NCI-H128 (cell line): Measurements from ENCODE around the gene EHD1.

ENCODE experiments used
- DNase-seq: peaks from one replicate; lab custom pipeline; 2025; ENCODE audit not compliant: unreplicated experiment; lab: John Stamatoyannopoulos, UW

EHD1 gene

DNA sequence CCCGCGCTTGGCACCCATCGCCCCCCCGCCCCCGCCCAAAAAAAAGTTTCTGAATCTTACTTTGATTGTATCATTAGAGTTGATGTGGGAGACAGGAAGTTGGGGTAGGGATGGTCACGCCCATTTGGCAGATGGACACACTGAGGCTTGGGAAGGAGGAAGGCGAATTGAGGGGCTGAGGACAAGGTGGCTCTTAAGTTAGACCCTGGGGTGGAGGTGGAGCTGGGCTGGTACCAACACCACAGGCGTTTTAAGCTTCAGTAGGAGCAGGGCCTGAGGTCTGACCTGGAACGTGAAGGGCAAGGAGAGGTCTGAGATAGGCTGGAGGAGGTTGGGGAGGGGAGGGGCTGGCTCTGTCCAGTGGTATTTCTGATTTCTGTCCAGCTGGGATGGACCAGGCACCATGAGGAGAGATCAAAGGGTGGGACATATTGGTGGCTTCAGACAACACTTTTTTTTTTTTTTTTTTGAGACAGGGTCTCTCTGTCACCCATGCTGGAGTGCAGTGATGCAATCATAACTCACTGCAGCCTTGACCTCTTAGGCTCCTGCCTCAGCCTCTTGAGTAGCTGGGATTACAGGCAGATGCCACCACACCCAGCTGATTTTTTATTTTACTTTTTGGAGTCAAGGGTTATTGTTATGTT, 33.2 kb downstream of the EHD1 start:
- DNase-seq, result no peak

DNA sequence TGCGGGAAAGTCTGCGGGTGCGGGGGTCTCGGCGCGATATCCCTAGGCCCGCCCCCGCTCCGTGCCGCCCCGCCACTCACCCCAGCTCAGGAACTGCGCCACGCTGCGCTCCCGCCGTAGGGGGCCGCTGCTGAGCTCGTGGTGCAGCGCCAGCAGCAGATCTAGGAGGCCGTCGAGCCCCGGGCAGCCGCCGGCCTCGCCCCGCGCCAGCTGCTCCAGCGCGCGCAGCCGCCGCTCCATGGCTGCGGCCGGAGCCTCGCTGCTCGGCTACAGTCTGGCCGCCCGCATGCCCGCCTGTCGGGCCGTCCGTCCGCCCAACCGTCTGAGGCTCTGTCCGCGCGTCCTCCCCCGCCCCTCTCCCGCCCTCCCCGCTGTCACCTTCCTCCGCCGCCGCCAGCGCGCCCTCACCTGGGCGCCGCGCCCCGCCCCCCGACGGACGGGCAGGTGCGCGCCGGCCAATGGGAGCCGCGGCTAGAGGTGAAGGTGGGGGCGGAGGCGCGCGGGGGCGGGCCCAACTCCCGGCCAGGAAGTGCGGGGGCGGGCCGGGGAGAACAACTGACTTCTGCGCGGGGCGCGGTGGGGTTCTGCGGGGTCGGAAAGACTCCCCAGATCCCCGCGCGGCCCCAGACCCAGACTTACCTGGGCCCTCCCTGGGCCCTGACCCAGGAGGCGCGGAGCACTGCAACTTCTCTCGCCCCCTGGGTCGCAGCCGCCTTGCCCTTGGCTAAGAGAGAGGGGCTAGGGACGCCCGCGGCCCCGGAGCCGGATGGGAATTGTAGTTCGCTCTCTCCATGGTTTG, 33.9 kb downstream of the EHD1 start, which contains the start of gene CDC42BPG:
Gene CDC42BPG, minus strand, starts transcription at position 324 of the 799 bp plus-strand sequence. Its CDS starts 84 bp downstream, at position 240.
- DNase-seq, result peak; percentile 63

DNA sequence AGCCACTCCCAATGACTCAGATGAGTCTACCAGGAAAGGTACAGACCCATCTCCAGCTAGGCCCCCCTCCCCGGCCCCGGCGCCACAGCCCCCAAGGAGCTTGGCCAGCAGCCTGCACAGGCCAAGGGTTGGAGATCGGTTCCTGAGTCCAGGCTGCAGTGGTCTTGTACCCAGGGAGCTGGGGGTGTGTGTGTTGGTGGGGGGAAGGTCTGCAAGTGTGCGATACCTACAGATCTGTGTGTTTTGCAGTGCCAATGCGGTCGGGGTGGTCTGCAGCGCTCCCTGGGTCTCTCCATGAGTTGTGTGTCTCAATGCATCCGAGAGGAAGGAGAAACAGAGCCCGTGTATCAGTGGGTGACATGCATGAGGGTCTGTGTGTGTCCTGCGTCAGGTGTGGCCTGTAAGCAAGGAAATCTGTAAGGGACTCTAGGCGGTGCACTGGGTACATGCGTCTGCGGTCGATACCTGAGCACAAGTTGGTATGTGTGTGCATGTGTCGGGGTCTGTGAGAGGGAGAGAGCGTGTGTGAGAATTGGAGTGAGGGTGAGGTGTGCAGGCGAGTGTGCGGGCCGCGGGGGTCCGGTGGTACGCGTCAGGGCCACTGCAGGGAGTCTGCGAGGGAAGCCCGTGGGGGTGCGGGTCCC, 34.6 kb downstream of the EHD1 start:
- DNase-seq, result no peak

DNA sequence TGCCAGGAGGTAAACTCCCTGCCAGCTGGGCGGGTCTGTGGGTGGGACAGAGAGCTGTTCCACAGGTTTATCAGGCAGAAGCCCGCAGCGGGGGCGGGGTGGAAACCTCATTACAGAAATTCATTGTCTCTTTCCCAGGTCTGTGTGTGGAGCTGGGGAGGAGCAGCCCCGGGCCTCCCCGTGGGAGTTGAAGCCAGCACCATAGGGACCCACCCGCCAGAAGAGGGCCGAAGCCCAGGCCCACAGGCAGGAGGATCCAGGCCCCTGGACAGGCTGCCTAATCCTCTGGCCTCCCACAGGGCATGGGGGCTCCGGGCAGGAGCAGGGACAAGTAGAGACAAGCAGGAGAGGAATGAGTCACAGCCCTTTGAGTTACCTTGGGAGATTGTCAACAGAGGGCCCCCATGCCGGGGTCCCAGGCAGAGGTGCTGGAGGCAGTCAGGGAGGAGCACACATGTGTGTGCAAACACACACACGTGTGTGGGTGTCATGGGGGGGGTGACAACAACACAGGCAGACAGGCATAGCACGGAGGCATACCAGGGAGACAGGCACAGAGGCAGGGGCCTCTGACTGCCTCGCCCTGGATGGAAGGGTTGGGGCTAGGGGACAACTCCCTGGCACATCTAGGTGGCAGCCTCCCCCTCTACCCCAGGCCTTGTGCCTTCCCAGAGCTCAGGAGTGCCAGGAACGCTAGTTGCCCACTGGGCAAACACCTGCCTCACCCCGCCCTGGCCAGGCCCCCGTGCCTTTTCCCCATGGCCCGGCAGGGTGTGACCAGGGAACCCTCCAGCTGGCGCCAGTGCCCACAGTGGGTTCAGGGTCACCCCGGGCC, 35.4 kb downstream of the EHD1 start:
- DNase-seq, result no peak

DNA sequence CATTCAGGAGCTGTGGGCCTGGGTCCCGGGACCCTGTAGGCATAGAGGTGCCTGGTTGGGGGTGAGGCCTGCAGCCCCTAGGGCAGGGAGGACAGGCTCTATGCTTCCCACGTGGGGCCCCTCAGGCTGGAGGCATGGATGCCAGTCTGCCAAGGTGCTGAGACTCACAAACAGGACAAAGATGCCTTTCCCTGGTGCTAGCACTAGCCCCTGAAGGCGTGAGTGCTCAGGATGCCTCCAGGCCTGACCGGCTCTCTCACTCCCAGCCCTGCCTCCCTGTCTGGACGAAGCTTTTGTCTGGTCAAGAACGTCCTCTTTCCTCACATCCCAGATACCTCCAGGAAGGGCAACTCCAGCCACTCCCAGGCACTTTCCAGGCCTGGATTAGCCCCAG, 36.1 kb downstream of the EHD1 start:
- no peak for DNase-seq

DNA sequence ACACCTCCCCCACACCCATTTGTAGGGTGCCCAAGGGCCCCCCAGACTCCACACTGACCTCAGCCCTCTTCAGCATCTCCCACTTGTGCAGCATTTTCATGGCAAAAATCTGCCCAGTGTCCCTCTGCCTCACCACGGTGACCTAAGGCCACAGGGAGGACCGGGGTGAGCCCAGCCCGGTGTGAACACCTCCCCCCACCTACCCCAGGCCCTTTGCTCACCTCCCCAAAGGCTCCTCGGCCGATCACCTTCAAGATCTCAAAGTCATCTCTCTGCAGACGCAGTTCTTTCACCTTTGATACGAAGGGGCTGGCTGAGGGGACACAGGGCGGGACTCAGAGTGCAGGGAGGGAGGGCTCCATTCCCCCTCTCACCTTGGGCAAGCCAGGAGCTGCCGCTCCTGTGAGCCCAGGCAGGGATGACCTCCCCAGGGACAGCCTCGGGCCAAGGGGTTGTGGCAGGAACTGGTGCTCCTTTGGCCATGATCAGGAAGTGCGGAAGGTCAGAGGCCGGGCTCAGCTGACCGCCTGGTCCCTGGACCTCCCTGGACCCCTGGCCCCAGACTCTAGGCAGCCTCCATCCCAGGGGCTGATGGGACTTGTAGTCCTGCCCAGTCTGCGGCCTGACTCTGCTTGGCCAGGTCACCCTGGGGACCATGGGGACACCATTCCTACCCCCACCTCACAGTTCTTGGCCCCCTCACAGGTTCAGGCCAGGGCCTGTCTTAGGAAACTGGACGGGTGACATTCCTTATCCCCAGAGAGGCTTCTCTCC, 36.6 kb downstream of the EHD1 start:
- no peak for DNase-seq

DNA sequence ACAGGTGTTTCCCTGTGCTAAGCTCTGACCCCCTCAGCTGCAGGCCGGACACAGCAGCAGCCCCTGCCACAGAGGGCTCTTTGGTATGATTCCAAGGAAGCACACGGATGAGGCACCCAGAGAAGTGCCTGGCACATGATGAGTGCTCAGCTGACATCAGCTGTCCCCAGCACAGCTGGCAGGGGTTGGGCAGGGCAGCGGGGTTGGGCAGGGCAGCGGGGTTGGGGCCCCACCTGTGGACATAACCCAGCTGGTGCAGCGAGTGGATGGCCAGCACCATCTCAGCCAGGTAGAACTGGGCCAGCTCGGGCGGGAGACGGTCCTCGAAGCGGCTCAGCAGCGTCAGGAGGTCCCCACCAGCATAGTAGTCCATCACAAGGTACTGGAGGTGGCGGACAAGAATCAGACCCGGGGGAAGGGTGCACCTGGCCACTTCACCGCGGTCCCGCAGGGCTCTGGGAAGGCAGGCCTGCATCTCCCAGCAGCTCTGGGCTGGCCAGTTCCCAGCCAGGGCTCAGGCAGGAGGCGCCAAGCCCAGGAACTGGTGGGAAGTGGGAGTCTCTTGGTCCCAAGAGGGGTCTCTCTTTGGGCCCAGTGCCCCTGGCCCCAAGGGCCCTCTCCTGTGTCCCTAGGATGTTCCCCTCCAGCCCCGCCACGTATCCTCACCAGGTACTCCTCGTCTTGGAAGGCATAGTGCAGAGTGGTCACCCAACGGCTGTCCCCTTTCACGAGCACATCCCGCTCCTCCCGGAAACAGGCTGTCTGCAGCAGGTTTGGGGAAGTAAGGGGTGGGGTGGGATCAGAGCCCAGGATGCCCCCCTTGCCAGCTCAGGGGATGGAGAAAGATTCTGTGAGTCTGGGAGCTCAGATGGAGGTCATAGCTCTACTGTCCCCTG, 38.3 kb downstream of the EHD1 start:
- DNase-seq, result no peak

DNA sequence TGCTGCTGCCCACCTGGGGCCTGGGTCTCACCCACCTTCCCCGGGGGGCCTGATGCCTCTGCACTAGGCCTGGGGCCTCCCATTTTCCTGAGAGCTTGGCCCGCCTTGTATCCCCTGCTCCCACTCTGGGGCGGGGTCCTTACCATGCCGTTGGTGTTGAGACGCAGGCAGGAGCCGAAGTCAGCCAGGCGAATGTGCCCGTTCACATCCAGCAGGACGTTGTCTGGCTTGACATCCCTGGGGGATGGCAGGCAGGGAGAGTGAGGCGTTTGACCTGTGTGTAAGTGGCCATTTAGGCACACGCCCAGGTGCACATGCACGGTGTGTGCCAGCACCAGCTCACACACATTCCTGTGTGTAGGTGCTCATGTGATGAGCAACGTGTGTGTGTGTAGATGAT, 39.1 kb downstream of the EHD1 start:
- DNase-seq, result no peak

DNA sequence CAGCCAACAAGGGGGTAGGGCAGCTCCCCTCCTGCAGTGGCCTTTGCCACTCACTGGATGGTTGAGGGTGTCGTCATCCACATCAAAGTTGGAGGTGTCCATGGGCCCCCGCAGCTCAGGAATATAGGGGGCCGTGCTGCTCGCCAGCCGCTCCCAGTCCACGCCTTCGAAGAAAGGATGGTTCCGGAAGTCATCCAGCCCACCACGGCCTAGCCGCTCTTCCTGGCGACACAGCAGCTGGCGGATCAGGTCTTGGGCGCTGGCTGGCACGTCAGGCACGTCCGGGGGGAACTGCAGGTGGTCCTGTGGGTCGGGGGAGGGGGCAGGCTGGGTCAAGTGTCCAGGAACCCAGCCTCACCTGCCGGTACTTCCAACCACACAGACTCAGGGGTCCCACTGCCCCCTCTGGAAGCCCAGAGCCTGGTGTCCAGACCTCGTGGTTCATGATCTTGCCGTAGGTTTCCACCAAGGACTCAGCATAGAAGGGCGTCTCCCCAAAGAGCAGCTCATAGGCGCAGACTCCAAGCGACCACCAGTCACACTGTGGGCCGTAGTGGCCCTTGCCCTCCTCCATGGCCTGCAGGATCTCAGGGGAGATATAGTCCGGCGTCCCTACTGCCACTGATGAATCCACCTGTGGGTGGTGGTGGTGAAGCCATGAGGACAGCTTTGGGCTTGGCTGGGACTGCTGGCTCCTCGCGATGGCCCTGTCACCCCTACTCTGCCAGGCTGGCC, 39.7 kb downstream of the EHD1 start:
- DNase-seq, result no peak

DNA sequence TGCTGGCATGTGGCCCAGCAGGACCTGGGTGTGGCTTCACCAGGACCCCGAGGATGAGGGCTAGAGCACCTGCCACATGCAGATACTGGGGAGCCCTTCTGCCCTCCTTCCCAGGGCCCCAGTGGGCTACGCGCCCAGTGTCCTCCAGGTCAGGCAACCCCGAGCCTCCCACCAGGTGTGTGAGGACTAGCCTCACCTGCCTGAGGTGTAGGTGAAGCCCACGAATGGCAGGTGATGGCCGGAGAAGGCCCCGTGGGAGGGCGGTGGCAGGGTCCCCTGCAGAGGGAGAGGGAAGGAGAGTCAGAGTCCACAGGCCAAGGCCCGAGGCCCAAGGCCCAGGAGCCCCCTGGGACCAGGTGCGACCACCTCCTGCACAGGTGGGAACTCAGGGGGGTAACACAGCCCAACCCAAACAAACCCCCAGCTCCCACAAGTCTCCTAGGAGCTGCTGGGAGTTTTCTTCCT, 40.5 kb downstream of the EHD1 start:
- no peak for DNase-seq

DNA sequence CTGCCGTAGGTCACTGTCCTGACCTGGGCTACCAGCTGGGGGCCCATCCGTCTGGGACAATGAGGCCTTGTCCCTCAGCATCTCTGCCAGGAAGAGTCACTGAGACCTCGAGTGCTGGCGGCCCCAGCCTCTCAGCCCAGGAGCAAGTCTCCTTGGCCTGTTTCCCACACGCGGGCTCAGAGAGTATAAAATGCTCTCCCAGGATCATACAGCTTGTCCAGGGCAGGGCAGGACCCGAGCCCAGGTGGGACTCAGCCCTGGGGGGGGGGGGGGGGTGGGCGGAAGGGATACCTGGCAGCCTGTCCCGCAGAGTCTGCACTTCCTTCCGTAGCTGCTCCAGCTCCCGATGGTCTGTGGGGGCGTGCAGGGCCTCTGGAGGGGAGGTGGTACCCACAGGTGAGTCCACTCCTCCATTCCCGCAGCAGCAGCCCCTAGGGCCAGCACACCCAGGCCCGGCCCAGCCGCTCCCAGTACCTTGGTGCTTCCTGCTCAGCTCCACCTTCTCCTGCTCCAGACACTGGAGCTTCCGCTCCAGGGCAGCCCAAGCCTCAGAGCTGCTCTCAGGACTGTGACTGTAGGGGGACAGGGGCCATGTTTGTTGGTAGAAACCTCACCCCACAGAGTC, 41.9 kb downstream of the EHD1 start:
- no peak for DNase-seq

DNA sequence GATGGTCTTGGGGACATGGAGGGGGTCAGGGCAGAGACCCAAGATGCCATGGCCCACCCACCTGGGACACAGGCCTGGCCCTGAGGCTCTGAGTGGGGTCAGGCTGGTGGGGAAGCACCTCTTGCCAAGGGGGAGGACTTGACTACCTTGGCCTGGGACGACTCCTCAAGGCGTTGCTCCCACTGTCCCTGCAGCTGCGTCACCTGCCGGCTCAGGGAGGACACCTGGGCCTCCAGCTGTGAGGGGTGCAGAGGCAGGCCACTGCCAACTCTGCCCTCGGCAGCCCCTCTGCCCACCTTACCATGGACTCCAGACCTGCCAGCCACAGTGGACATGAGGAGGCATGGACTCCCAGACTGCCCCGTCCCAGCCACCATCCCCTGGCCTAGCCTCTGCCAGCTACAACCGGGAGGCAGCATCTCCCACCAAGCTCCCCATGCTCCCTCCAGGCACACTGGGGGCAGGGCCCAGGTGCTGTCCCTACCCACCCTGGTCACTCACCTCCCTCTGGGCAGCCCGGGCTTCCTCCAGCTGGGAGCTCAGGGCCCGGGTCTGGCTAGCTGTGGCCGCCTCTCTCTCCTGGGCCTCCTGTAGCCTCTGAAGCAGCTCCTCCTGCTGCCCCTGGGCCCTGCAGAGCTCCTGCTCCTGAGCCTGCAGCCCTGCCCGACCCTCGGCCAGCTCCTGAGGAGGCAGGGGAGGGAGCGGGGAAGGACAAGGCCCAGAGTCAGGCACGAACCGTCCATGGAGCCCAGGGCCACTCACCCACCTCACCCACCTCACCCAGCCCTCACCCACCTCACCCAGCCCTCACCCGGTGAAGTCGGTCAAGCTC, 42.6 kb downstream of the EHD1 start:
- no peak for DNase-seq

DNA sequence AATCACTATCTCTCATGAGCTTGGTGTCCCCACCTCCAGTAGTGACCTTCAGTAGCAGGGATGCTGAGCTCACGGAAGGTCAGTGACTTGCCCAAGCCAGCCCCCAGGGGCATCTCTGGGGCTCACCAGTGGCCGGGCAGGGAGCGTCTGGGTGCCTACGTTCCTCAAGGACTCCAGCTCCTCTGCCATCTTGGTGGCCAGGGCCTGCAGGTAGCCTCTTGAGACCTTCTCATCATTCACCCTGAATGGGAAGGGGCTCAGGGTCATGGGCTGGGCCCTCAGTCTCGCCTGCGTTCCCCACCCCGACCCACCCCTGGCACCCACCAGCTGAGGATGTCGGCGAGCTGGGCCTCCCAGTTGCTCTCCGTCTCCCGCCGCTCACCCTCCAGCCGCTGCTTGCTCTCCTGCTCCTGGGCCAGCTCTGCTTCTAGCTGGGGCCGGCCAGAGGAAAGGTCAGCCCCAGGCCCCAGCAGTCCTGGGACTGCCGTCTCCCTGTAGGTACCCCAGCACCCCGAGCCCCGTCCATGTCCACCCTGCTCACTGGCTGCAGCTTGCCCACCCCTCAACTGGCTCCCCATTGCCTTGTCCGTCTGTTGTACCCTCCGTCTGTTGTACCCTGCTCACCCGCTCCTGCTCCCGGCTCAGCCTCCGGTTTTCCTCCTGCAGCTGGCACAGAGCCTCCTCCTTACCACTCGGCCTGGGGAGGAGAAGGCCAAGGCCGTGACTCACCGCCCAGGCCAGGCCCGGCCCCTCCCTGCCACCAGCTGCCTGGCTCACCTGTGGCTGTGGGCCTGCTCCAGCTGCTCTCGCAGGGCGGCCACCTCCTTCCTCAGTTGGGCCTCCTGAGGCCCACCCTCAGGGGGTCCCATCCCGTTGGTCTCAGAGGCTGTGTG, 43.5 kb downstream of the EHD1 start:
- DNase-seq, result no peak

DNA sequence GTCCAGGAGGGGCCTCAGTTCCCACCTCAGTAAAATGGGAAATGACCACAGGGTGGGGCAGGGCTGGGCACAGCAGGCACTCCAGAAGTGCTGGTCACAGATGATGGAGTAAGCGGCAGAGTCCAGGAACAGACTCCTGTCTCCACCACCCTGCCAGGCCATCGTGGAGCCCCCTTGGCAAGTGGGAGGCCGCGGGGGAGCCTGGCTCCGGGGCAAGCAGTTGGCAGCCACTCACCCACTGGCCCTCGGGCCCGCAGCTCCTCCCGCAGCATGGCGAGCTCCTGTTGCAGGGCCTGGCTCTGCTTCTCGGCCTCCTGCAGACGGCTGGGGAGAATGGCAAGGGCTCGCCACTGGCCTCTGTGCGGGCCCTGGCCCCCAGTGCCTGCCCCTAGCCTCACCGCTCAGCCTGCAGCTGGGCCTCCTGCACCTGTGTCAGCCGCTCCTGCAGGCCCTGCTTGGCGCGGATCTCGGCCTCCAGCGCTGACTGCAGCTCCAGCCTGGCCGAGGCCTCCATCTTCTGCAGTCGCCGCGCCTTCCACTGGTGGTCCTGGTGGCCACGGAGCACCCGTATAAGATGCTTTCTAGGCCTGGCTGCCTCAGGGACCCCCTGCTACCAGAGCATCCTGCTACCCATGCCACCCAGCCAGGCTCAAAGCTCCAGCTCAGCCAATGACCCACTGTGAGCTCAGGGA, 44.2 kb downstream of the EHD1 start:
- no peak for DNase-seq

DNA sequence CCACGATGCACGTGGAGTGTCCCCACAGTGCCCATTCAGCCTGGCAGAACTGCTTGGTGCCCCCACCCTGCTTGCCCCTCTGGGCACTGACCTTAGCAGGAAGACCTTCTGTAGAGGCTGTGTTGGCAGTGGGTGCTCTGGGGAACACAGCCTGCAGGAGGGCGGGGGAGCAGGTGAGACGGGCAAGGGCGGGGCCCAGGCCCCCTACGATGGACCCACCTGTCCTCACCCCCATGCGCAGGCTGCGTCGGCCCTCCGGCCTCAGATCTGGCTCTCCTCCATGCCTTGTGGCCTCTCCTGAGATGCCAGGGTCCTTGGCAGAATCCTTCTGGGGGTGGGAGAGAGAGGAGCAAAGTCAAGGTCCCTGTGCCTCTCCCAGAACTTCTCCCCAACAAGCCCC, 44.9 kb downstream of the EHD1 start:
- no peak for DNase-seq

DNA sequence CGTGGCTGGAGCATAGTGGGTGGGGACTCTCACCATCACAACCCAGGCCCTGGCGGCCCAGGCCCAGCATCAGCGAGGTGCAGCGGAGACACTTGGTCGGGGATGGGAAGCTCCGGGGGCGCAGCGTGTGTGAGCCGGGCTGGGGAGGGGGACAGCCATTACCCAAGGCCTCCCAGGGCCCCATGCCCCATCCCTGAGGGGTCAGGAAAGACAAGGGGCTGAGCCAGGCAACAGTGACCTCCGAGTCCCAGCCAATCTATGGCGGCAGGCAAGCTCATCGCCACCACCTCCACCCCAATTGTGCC, 45.3 kb downstream of the EHD1 start:
- no peak for DNase-seq
